ENCODE measurements around the gene LRRC41. TPM values are rescaled to one million over a fixed set of nuclear protein-coding genes. Genes with fewer than 3 reads are reported as not detected.

LRRC41 gene, protein sequence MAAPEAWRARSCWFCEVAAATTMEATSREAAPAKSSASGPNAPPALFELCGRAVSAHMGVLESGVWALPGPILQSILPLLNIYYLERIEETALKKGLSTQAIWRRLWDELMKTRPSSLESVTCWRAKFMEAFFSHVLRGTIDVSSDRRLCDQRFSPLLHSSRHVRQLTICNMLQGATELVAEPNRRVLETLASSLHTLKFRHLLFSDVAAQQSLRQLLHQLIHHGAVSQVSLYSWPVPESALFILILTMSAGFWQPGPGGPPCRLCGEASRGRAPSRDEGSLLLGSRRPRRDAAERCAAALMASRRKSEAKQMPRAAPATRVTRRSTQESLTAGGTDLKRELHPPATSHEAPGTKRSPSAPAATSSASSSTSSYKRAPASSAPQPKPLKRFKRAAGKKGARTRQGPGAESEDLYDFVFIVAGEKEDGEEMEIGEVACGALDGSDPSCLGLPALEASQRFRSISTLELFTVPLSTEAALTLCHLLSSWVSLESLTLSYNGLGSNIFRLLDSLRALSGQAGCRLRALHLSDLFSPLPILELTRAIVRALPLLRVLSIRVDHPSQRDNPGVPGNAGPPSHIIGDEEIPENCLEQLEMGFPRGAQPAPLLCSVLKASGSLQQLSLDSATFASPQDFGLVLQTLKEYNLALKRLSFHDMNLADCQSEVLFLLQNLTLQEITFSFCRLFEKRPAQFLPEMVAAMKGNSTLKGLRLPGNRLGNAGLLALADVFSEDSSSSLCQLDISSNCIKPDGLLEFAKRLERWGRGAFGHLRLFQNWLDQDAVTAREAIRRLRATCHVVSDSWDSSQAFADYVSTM
- total RNA-seq (2021), result 65.9 and 66.3 TPM in 2 replicates
- percentile 81 among the genes with signal in this experiment for Bru-seq, nascent RNA
- percentile 85 among the genes with signal in this experiment for BruChase-seq, experiment 1, labeled RNA remaining after a 2-hour chase
- BruChase-seq, experiment 2, labeled RNA remaining after a 6-hour chase, result percentile 85 among the genes with signal in this experiment
- long read RNA-seq, full-length matches to known transcripts, result 115 of 159 reads
- long read RNA-seq, partial matches to known transcripts, result 28 of 159 reads
- long read RNA-seq, other reads (novel, unspliced or antisense), result 16 of 159 reads

DNA sequence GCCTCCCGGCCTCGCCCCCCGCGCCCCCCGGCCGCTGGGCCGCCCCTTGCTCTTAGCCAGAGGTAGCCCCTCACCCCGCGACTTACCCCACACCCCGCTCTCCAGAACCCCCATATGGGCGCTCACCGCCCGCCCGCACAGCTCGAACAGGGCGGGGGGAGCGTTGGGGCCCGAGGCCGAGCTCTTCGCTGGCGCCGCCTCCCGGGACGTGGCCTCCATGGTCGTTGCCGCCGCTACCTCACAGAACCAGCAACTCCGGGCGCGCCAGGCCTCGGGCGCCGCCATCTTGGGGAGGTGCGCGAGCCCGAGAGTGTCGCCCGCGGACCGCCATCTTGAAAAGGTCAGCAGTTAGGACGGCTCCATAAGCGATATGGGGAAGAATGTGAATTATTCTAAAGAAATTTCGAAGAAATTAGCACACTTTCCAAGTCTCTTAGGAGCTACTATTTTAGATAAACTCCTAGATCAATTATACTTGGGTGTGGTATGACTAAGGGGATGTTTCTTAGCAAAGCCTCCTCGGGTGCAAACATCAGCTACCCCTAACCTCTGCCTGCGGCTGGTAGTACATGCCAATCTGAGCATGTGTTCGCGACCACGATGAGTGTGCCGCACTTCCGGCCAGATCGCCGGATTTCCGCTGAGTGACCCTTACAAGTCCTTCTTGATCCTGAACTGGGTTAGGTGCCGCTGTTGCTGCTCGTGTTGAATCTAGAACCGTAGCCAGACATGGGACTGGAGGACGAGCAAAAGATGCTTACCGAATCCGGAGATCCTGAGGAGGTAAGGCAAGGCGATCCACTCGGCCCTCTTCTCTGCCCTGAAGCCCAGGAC lies at the start of gene LRRC41, which contains the start of gene UQCRH:
TSS of gene LRRC41 (minus strand) at position 579 of the 834 bp plus-strand sequence. CDS start at position 285, 294 bp downstream.
TSS of gene UQCRH (plus strand) at position 661 of the 834 bp plus-strand sequence. CDS start at position 730, 69 bp downstream.
- DNase-seq, result peak; percentile 94 to 95
- Histone ChIP-seq H3K4me1 (replicated peaks; ENCODE audit: insufficient read depth) (peaks cover 35% of the 10 kb centered on the region), H3K79me2 (ENCODE audit: low read depth) (peaks cover 95% of the 10 kb centered on the region), H3K4me3 (peak within 1 kb of the TSS; percentile 95), H3K27me3 (ENCODE audit: insufficient read depth, low read depth) (no peaks in the 10 kb centered on the region), H3K9me3 (ENCODE audit: insufficient read depth, low read depth) (no peaks in the 10 kb centered on the region), H3K36me3 (ENCODE audit: low read depth) (peaks cover 18% of the 10 kb centered on the region), H3K27ac (peak within 1 kb of the TSS; percentile 87), H4K20me1 (ENCODE audit: insufficient read depth) (peaks cover 45% of the 10 kb centered on the region), H3K9me2 (ENCODE audit: insufficient read depth) (no peaks in the 10 kb centered on the region), H2AFZ (peak within 1 kb of the TSS; percentile 93), H3F3A (ENCODE audit: insufficient read depth, low read depth) (peaks cover 2% of the 10 kb centered on the region; the same call in 1 of the 2 replicates), H3K4me2 (peak within 1 kb of the TSS; percentile 98)
- intact Hi-C loops (cut with micrococcal nuclease; ENCODE audit: unreplicated experiment), result loop anchor here (1.0 to 2.0 kb wide), 3 partner anchors 37 to 122 kb away; partner anchors contain the start of genes NSUN4 and RAD54L
- ChIA-PET POLR2A (ENCODE audit: unreplicated experiment) (interaction anchor here (0.5 to 1.0 kb wide), 5 partner anchors 8 to 616 kb away, joined by 3 to 31 read pairs (median 10); no protein-coding TSS in a partner anchor), CTCF (interaction anchor here (0.6 to 1.5 kb wide), 2 partner anchors 24 to 45 kb away, joined by 3 to 5 read pairs; no protein-coding TSS in a partner anchor)
- TF ChIP-seq, protein P1, sequence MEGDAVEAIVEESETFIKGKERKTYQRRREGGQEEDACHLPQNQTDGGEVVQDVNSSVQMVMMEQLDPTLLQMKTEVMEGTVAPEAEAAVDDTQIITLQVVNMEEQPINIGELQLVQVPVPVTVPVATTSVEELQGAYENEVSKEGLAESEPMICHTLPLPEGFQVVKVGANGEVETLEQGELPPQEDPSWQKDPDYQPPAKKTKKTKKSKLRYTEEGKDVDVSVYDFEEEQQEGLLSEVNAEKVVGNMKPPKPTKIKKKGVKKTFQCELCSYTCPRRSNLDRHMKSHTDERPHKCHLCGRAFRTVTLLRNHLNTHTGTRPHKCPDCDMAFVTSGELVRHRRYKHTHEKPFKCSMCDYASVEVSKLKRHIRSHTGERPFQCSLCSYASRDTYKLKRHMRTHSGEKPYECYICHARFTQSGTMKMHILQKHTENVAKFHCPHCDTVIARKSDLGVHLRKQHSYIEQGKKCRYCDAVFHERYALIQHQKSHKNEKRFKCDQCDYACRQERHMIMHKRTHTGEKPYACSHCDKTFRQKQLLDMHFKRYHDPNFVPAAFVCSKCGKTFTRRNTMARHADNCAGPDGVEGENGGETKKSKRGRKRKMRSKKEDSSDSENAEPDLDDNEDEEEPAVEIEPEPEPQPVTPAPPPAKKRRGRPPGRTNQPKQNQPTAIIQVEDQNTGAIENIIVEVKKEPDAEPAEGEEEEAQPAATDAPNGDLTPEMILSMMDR (conservative IDR thresholded peaks at IDR 0.05), result 0 out of 2 replicates have a peak, but pooled peaks have one; percentile 12
- no peak for TF ChIP-seq EZH2 (IDR thresholded peaks at IDR 0.05; ENCODE audit: low read depth)
- BruUV-seq (replicated peaks), result no TSS peak

DNA sequence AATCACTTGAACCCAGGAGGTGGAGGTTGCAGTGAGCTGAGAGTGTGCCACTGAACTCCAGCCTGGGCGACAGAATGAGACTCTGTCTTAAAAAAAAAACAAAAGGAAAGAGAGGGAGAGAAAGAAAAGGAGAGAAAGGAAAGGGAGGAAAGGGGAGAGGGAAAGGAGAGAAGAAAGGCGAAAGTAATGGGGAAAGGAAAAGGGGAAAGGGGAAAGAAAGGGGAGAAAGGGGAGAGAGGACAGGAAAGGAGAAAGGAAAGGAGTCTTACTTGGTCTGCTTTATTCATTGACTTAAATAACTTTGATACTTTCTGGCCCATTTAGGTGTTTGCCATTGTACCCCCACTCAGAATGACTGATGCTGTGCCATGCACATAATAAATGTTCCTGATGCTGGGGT lies 48.9 kb upstream of the LRRC41 start:
- H3K4me2 ChIP-seq, result no peak overlapping the region
- H3F3A ChIP-seq (ENCODE audit: insufficient read depth, low read depth), result peaks cover 5% of the 10 kb centered on the region
- POLR2A ChIA-PET (ENCODE audit: unreplicated experiment), result no interaction called here
- H3K9me2 ChIP-seq (ENCODE audit: insufficient read depth), result no peaks in the 10 kb centered on the region
- H3K9me3 ChIP-seq (ENCODE audit: insufficient read depth, low read depth), result no peaks in the 10 kb centered on the region
- no peaks in the 10 kb centered on the region; the same call in 1 of the 2 replicates for H4K20me1 ChIP-seq (ENCODE audit: insufficient read depth)
- no peak for DNase-seq
- no TSS peak for BruUV-seq (replicated peaks)
- no peaks in the 10 kb centered on the region for H3K79me2 ChIP-seq (ENCODE audit: low read depth)
- no peak overlapping the region for H3K4me3 ChIP-seq
- intact Hi-C loops (cut with micrococcal nuclease; ENCODE audit: unreplicated experiment), result no loop called here
- TF ChIP-seq EZH2 (IDR thresholded peaks at IDR 0.05; ENCODE audit: low read depth), result no peak
- TF ChIP-seq, protein P1 (conservative IDR thresholded peaks at IDR 0.05), result no peak
- CTCF ChIA-PET, result interaction anchor here (0.6 to 1.4 kb wide), 2 partner anchors 19 to 54 kb away, joined by 15 to 17 read pairs; no protein-coding TSS in a partner anchor
- peaks cover 40% of the 10 kb centered on the region for H3K36me3 ChIP-seq (ENCODE audit: low read depth)
- H2AFZ ChIP-seq, result no peak overlapping the region
- 0 out of 2 replicates have a peak, but pooled peaks cover 4% of the 10 kb centered on the region for H3K4me1 ChIP-seq (replicated peaks; ENCODE audit: insufficient read depth)
- H3K27me3 ChIP-seq (ENCODE audit: insufficient read depth, low read depth), result no peaks in the 10 kb centered on the region
- H3K27ac ChIP-seq, result no peak overlapping the region
